ENCODE measurements around the gene KCNIP1.
"Not testable (repeated sequence)": the region's sequence is repeated elsewhere in the genome, so short reads cannot be mapped to it uniquely, and the experiment has no call there.

Gene KCNIP1

GRCh38 chr5:170538696-170539586 is 35.1 kb downstream of the KCNIP1 start:
- no peak for DNase-seq

GRCh38 chr5:170540271-170540670 is 36.5 kb downstream of the KCNIP1 start:
- DNase-seq, result no peak

GRCh38 chr5:170541146-170541769 is 37.4 kb downstream of the KCNIP1 start:
- no peak for DNase-seq

GRCh38 chr5:170542691-170543293 is 39.0 kb downstream of the KCNIP1 start:
- no peak for DNase-seq

GRCh38 chr5:170545313-170545712 is 41.5 kb downstream of the KCNIP1 start:
- DNase-seq, result no peak

GRCh38 chr5:170545811-170546210 is 42.0 kb downstream of the KCNIP1 start:
- DNase-seq, result no peak

GRCh38 chr5:170546282-170546681 is 42.5 kb downstream of the KCNIP1 start:
- DNase-seq, result no peak

GRCh38 chr5:170550382-170550781 is 46.6 kb downstream of the KCNIP1 start:
- DNase-seq, result not testable (repeated sequence)

GRCh38 chr5:170551076-170551475 is 47.3 kb downstream of the KCNIP1 start:
- no peak for DNase-seq

- no peak for DNase-seq
Measured at GRCh38 chr5:170551622-170552021, 47.8 kb downstream of the KCNIP1 start.

- DNase-seq, result no peak
Measured at GRCh38 chr5:170552621-170553115, 48.8 kb downstream of the KCNIP1 start.

- no peak for DNase-seq
Measured at GRCh38 chr5:170553218-170553617, 49.4 kb downstream of the KCNIP1 start.

- DNase-seq, result no peak
Measured at GRCh38 chr5:170554521-170555267, 50.9 kb downstream of the KCNIP1 start.

GRCh38 chr5:170557314-170557713 is 53.5 kb downstream of the KCNIP1 start:
- no peak for DNase-seq

GRCh38 chr5:170559296-170559695 is 55.5 kb downstream of the KCNIP1 start:
- no peak for DNase-seq

GRCh38 chr5:170560938-170561337 is 57.1 kb downstream of the KCNIP1 start:
- DNase-seq, result no peak

- DNase-seq, result no peak
Measured at GRCh38 chr5:170562166-170562874, 58.5 kb downstream of the KCNIP1 start.

GRCh38 chr5:170562875-170563228 is 59.0 kb downstream of the KCNIP1 start:
- DNase-seq, result no peak

- no peak for DNase-seq
Measured at GRCh38 chr5:170563824-170564567, 60.2 kb downstream of the KCNIP1 start.

GRCh38 chr5:170565072-170565471 is 61.3 kb downstream of the KCNIP1 start:
- DNase-seq, result no peak

- no peak for DNase-seq
Measured at GRCh38 chr5:170569101-170569500, 65.3 kb downstream of the KCNIP1 start.

- no peak for DNase-seq
Measured at GRCh38 chr5:170570476-170570875, 66.7 kb downstream of the KCNIP1 start.

Data from NCI-H1930 (cell line).